ENCODE data around the gene LOX. TPM values are rescaled to one million over a fixed set of nuclear protein-coding genes. Genes with fewer than 3 reads are reported as not detected.
"Not testable (repeated sequence)": the region's sequence is repeated elsewhere in the genome, so short reads cannot be mapped to it uniquely, and the experiment has no call there.

The LOX gene
- total RNA-seq, 1 donor from 2014 or later = 0.27 TPM

DNA sequence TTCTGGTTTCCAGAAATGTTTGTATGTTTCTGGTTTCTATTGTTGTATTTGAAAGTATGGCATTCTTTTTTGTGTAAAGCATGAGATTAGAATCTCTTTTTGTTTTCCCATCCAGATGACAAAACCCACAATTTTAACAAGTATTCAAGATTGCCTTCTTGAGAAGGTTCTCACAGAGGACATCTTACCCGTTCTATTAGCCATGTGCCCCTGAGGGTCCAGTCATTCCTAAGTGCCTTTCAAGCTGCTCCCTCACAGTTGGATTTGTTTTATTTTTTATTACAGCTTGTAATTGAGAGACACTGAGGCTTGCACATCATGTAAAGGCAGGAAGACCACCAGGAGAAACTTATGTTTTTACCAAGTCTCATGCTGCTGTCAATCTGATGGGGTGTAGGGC, 19.3 kb upstream of the LOX start:
- Mint-ChIP-seq H3K36me3 (ENCODE audit: unreplicated experiment) (no peaks in the 10 kb centered on the region), H3K4me3 (ENCODE audit: unreplicated experiment) (no peak overlapping the region), H3K9me3 (ENCODE audit: unreplicated experiment) (no peaks in the 10 kb centered on the region), H3K27ac (ENCODE audit: unreplicated experiment) (no peak overlapping the region), H3K4me1 (ENCODE audit: low read depth, unreplicated experiment) (no peaks in the 10 kb centered on the region), H3K27me3 (ENCODE audit: unreplicated experiment) (peaks cover 2% of the 10 kb centered on the region)
- TF ChIP-seq, protein P1, sequence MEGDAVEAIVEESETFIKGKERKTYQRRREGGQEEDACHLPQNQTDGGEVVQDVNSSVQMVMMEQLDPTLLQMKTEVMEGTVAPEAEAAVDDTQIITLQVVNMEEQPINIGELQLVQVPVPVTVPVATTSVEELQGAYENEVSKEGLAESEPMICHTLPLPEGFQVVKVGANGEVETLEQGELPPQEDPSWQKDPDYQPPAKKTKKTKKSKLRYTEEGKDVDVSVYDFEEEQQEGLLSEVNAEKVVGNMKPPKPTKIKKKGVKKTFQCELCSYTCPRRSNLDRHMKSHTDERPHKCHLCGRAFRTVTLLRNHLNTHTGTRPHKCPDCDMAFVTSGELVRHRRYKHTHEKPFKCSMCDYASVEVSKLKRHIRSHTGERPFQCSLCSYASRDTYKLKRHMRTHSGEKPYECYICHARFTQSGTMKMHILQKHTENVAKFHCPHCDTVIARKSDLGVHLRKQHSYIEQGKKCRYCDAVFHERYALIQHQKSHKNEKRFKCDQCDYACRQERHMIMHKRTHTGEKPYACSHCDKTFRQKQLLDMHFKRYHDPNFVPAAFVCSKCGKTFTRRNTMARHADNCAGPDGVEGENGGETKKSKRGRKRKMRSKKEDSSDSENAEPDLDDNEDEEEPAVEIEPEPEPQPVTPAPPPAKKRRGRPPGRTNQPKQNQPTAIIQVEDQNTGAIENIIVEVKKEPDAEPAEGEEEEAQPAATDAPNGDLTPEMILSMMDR (IDR thresholded peaks at IDR 0.05; ENCODE audit: partially characterized antibody, unreplicated experiment) = no peak
- DNase-seq = no peak

DNA sequence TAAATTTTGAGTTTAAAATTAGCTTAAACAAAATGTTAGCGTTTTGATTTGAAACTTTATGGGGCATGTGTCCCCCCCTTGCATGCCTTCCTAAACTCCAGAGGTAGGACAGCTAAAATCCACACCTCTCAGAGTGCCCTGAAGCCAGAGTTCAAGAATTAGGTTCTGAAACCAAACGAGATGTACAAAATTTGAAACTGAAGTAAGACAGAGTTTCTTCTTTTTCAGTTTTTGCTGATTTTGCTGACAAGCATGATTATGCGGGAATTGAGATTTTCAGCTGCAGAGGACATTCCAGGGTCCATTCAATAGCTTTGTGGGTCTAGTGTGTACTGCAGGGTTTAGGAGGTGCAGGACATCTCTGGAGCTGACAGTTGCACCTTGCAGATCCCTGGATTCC, 17.1 kb upstream of the LOX start:
- no peak overlapping the region for H3K27ac Mint-ChIP-seq (ENCODE audit: unreplicated experiment)
- H3K27me3 Mint-ChIP-seq (ENCODE audit: unreplicated experiment) = peaks cover 2% of the 10 kb centered on the region
- no peaks in the 10 kb centered on the region for H3K9me3 Mint-ChIP-seq (ENCODE audit: unreplicated experiment)
- H3K4me1 Mint-ChIP-seq (ENCODE audit: low read depth, unreplicated experiment) = peaks cover 2% of the 10 kb centered on the region
- TF ChIP-seq, protein P1 (IDR thresholded peaks at IDR 0.05; ENCODE audit: partially characterized antibody, unreplicated experiment) = no peak
- H3K36me3 Mint-ChIP-seq (ENCODE audit: unreplicated experiment) = no peaks in the 10 kb centered on the region
- no peak for DNase-seq
- no peak overlapping the region for H3K4me3 Mint-ChIP-seq (ENCODE audit: unreplicated experiment)

DNA sequence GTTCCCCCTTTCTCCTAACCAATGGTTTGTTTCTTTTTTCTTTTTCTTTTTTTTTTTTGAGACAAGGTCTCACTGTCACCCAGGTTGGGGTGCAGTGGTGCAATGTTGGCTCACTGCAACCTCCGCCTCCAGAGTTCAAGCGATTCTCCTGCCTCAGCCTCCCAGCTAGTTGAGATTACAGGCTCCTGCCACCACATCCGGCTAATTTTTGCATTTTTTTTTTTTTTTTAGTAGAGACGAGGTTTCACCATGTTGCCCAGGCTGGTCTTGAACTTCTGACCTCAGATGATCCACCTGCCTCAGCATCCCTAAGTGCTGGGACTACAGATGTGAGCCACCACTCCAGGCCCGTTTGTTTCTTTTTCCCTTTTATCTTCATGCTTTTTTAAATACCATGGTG, 16.2 kb upstream of the LOX start:
- H3K36me3 Mint-ChIP-seq (ENCODE audit: unreplicated experiment); H3K27me3 Mint-ChIP-seq (ENCODE audit: unreplicated experiment); H3K27ac Mint-ChIP-seq (ENCODE audit: unreplicated experiment); H3K4me3 Mint-ChIP-seq (ENCODE audit: unreplicated experiment); H3K4me1 Mint-ChIP-seq (ENCODE audit: low read depth, unreplicated experiment); H3K9me3 Mint-ChIP-seq (ENCODE audit: unreplicated experiment); DNase-seq: not testable (repeated sequence)

DNA sequence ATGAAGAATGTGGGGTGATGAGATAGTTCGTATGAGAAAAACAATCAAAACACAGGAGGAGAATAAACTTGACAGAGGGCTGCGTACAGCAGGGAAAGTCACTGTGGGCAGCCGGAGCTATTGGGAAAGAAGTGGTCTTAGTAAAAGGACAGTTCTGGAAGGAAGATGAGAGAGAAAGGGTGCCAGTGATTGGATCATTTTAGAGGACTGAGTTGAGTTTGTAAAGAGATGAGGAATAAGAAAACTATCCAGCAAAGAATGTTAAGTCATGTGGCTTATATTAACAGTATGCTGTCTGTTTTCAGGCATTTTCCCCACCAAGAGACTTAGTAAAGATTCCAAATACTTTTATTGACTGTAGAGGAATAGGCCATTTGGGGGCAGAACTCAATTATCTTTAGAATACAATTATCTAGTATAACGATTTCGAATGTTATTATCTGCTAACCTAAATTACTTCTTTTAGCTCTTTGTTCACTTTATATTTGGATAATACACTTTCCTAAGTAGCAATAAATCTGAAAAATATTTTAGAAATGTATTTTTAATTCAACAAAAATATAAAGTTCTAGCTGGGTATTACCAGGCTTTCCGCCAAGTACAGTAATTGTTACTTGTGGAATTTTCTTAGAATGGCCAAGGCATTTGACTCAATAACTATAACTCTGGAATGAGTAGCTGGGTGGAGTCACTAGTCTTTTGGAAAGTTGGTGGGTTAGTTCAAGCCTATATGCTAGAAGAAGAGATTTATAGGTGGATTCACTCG, 15.5 kb upstream of the LOX start:
- no peak overlapping the region for H3K27ac Mint-ChIP-seq (ENCODE audit: unreplicated experiment)
- H3K4me3 Mint-ChIP-seq (ENCODE audit: unreplicated experiment) = no peak overlapping the region
- DNase-seq = no peak
- H3K27me3 Mint-ChIP-seq (ENCODE audit: unreplicated experiment) = peaks cover 2% of the 10 kb centered on the region
- TF ChIP-seq, protein P1 (IDR thresholded peaks at IDR 0.05; ENCODE audit: partially characterized antibody, unreplicated experiment) = no peak
- no peaks in the 10 kb centered on the region for H3K9me3 Mint-ChIP-seq (ENCODE audit: unreplicated experiment)
- no peaks in the 10 kb centered on the region for H3K36me3 Mint-ChIP-seq (ENCODE audit: unreplicated experiment)
- peaks cover 2% of the 10 kb centered on the region for H3K4me1 Mint-ChIP-seq (ENCODE audit: low read depth, unreplicated experiment)

DNA sequence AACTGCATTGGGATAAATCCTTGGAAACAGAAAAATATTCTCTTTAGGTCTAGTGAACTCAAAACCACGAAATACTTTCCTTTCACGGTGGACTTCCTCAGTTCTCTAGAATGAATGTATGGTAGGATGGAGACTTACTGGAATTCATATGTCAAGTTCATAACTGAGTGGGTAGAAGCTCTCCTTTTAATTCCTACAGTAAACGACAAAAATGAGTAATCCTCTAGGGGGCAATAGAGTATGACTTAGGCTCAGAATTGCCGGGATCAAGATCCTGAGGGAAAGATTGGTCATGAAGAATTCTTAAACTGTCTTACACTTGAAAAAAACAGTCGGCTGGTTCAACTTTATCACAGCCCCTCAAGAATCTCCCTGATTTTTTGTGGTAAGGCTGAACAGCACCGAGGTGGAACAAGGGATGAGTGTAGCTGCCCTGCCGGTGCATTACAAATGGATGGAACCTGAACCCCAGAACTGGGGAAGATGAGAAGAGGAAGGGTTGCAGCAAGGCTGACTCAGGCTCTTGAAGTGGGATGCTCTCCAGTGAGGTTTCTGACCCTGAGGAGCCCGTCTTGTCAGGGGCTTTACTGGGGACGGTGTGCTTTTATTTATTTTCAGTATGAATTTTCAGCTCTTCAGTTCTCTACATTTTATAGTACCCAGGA, 14.0 kb upstream of the LOX start:
- Mint-ChIP-seq H3K27ac (ENCODE audit: unreplicated experiment) (no peak overlapping the region), H3K4me3 (ENCODE audit: unreplicated experiment) (no peak overlapping the region), H3K4me1 (ENCODE audit: low read depth, unreplicated experiment) (peaks cover 2% of the 10 kb centered on the region), H3K9me3 (ENCODE audit: unreplicated experiment) (no peaks in the 10 kb centered on the region), H3K27me3 (ENCODE audit: unreplicated experiment) (peaks cover 2% of the 10 kb centered on the region), H3K36me3 (ENCODE audit: unreplicated experiment) (no peaks in the 10 kb centered on the region)
- TF ChIP-seq, protein P1 (IDR thresholded peaks at IDR 0.05; ENCODE audit: partially characterized antibody, unreplicated experiment) = peak; percentile 41
- DNase-seq = no peak
